ENCODE data around the gene PNPLA7.

PNPLA7 gene

DNA sequence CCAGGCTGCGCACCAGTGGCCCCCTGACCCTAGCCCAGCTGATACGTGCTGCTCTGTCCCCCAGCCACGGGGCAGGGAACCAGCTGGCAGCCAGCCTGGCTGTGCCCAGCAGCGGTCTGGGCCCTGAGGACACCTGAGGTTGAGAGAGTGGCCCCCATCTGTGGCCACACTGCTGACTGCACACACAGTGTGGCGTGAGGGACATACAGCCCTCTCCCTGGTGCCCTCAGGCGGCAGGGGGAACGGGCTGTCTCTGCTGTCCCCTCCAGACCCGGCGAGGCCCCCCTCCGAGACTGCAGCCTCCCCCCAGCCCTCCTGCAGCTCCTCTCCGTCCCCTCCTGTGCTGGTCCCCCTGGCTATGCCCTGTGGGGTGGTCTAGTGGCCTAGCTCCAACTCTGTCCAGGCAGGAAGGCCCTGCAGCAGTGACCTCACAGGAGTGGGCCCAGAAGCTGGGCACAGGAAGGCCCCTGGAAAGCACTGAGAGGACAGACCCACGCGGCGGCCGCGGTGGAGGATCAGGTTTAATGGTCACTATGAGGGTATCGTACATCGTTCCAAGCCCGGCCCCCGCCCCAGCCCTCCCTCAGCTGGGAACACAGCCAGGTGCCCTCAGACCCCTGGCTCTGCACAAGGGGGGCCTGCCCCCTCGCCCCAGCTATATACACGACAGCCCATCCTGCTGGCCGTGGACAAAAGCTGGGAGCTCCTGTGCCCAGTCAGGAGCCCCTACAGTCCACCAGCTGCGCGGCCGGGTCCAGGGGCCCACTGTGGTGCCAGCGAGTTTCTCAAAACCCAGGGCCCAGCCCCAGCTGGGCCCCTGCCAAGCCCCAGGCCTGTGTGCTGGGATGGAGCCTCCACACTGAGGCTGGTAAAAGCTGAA lies 102.2 kb downstream of the PNPLA7 start:
- no peak for DNase-seq

DNA sequence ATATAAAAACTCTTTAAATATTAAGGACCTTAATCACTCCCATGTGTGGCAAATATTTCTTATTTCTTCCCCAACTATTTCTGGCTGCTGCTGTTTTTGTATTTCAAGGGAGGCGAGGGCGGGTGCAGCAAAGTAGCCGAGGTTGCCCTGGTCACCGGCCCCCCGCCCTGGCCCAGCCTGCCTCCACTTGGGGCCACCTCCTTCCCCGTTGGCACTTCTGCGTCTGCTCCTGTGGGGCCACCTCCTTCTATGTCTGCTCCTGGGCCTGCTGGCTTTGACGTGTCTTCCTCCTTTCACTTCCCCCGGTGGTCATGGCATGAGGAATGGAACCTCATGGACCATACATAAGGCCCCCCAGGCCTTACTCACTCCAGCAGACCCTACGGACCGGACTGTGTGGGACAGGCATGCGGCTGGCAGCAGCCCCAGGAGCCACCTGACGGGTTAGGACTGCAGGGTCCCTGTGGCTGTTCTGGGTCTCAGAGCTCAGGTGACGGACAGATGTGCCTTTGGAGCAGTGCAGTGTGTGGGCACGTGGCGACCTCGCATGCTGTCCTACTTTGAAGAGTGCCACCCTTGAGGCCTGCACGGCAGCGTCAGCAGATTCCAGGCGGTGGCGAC lies 103.2 kb downstream of the PNPLA7 start:
- no peak for DNase-seq

- no peak for DNase-seq
These were observed 104.2 kb downstream of the PNPLA7 start for GRCh38 chr9:137445930-137446431.

GRCh38 chr9:137445275-137445807 lies 104.9 kb downstream of the PNPLA7 start:
- peak; percentile 9 for DNase-seq

DNA sequence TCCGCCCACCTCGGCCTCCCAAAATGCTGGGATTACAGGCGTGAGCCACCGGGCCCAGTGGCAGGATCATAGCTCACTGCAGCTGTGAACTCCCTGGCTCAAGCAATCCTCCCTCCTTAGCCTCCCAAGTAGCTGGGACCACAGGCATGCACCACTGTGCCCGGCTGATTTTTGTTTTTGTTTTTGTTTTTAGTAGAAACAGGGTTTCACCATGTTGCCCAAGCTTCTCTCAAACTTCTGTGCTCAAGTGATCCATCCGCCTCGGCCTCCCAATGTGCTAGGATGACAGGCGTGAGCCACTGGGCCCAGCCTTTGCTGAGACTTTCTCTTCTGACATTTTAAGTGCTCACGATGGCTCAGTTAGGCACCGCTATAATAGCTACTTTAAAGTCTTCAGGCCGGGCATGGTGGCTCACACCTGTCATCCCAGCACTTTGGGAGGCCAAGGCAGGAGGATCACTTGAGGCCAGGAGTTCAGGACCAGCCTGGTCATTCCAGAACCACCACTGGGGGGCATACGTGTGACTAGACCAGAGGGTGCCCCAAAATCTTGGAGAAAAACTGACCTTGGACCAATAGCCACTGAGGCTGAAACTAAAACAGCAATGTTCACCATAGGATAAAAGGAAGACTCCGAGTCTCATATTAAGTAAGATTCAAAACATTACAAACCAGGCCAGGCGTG lies 106.0 kb downstream of the PNPLA7 start:
- DNase-seq: no peak

DNA sequence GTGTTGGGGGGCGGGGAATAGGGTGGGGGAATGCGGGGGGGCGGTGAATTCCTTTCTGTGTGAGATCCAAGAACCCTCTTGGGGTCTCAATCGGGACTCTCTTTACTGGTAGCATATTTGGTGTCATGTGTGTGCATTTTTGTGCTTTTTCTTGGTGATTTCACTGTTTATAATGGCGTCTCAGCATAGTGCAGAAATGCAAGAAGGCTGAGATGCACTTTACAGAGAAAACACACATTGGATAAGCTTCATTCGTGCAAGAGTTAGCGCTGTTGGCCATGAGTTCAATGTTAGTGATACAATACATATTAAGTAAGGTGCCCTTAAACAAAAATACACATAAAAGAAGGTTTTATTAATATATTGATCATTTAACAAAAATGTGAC lies 108.3 kb downstream of the PNPLA7 start:
- DNase-seq: no peak

- DNase-seq: no peak
These were observed 108.8 kb downstream of the PNPLA7 start, which contains the start of gene ENTPD8 for GRCh38 chr9:137441289-137441934. ENTPD8 (minus strand) TSS chr9:137441357; CDS start chr9:137438285, 3,072 bp downstream.

DNA sequence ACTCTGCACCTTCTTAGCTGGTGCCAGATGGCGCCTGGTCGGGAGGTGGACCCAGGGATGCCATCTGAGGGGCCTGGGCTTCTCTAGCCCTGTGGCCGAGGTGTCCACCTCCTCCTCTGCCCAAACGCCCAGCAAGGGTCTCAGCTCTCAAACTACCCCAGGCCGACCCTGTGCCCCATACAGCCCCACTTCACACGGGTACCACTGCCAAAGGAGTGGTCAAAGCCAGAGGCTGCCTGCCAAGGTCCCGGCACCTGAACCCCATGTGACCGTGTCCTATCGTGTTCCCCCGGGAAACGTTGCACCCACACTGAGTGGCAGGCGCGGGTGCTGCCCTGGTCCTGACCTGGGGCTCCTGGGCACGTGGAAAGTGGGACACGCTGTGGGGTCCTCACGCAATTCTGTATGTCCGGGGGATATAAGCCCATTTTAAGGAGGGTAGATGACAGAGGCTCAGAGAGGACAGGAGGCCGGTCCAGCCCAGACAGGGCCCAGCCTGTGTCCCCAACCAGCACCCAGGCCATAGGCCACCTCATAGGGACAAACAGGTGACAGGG lies 111.0 kb downstream of the PNPLA7 start:
- DNase-seq: no peak

GRCh38 chr9:137438591-137439157 lies 111.5 kb downstream of the PNPLA7 start:
- no peak for DNase-seq

GRCh38 chr9:137437691-137438590 lies 112.3 kb downstream of the PNPLA7 start:
- no peak for DNase-seq

GRCh38 chr9:137436761-137437600 lies 113.2 kb downstream of the PNPLA7 start:
- no peak for DNase-seq

GRCh38 chr9:137435980-137436760 lies 114.0 kb downstream of the PNPLA7 start:
- DNase-seq: no peak

DNA sequence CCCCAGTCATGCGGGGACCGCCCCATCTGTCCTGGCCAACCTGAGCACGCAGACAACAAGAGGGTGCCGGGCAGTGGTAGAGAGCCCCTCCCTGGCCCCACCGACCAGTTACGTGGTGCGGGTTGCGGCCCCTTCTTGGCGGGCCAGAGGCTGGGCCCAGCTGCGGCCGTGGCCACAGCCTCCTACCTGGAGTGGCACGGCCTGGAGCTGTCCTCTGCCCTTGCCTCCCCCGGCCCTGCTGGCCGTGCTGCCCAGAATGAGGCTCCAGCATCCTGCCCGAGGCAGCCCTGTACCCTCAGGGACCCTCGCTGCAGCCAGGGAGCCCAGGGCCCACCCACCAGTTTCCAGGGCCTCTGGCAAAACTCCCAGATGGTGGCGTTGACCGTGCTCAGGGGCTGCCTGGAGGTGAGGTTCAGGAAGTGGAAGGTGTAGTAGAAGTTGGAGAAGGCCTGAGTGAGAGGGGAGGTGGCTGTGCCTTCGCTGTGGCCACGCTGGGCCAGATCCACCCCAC lies 114.8 kb downstream of the PNPLA7 start:
- no peak for DNase-seq

DNA sequence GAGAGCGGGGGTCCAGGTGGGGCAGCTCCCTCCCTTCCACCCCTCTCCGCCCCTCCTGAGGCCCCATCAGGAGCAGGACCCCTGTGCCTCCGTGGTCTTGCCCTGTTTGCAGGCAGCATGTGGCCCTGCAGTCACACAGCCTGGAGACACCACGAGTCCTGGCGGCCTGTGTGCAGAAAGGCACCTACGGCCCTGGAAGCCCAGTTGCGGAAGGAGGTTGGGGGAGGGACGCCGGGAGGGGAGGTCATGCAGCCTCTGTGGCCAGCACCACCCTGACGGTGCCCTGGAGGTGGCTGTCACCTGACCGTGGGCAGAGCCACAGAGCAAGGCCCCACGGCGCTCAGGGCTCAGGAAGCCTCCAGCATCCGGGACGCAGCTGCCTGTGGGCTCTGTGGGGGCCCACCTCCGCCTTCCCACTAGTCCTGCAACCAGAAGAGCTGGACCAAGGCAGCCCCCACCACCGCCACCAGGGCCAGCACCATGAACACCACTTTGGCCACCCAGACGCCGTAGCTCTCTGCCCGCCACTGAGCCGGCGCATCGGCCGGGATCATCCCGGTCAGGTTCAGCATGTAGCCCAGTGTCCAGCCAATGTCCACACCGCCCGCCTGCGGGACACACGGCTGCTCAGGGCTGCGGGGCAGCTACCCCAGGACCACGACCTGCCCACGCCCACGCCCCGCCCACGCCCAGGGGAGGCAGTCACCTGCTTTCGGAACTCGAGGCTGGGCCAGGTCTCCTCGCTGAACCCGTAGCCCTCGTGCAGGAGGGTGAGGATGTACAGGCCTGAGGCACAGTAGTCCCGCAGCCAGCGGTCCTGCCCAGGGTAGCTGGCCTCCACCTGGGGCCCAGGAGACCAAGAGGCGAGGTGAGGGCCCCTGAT lies 115.5 kb downstream of the PNPLA7 start:
- no peak for DNase-seq

DNA sequence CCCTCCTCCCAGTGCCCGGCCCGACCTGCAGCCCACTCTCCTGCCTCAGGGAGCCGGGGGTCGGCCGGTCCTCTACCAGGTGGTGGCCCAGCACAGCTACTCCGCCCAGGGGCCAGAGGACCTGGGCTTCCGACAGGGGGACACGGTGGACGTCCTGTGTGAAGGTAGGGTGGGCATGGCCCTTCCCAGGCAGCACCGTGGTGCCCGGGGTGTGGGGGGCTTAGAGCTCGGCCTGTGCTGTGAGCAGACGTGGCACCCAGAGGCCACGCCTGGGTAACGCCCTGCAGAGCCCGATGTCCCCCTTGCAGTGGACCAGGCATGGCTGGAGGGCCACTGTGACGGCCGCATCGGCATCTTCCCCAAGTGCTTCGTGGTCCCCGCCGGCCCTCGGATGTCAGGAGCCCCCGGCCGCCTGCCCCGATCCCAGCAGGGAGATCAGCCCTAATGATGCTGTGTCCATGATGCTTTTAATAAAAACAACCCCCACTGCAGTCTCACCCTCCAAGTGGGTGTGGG lies 116.2 kb downstream of the PNPLA7 start:
- DNase-seq: no peak

DNA sequence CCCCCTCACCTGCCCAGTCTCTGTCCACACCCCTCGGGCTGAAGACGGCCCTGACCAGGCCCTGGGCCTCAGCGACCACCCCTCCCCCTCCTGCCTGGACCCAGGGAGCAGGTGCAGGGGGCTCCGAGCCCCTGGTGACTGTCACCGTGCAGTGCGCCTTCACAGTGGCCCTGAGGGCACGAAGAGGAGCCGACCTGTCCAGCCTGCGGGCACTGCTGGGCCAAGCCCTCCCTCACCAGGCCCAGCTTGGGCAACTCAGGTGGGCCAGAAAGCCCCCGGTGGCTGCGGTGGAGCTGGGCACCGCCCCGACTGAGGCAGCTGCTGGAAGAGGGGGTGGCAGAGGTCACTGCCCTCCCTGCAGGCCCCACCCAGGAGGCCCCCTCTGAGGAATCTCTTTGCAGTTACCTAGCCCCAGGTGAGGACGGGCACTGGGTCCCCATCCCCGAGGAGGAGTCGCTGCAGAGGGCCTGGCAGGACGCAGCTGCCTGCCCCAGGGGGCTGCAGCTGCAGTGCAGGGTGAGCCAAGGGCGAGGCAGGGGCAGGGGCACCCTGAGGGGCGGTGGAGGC lies 116.8 kb downstream of the PNPLA7 start:
- DNase-seq: no peak

GRCh38 chr9:137432687-137433348 lies 117.4 kb downstream of the PNPLA7 start:
- no peak for DNase-seq

All from NCI-H1436 treated with DMSO at 0.1 percent for 48 hours (cell line).